Activated naive CD4-positive, alpha-beta T cell treated with anti-CD3 and anti-CD28 coated beads, Interleukin-2, amount 50 U/mL, for 24 hours (primary cell): ENCODE measurements around the gene SLC50A1.

Experiments used
- H3K27ac Mint-ChIP-seq: one replicate; pipeline ENCODE4 v1.8.0; 2021; ENCODE audit warnings: mild to moderate bottlenecking, mixed read lengths
- H3K27me3 Mint-ChIP-seq: one replicate; pipeline ENCODE4 v1.8.0; 2021; ENCODE audit warnings: mixed read lengths
- H3K36me3 Mint-ChIP-seq: one replicate; pipeline ENCODE4 v1.8.0; 2021; ENCODE audit warnings: mixed read lengths
- H3K4me1 Mint-ChIP-seq: one replicate; pipeline ENCODE4 v1.8.0; 2021; ENCODE audit warnings: mixed read lengths
- H3K4me3 Mint-ChIP-seq: one replicate; pipeline ENCODE4 v1.8.0; 2021; ENCODE audit warnings: mild to moderate bottlenecking, mixed read lengths
- H3K9me3 Mint-ChIP-seq: one replicate; pipeline ENCODE4 v1.8.0; 2021; ENCODE audit warnings: mixed read lengths

The SLC50A1 gene

GRCh38 chr1:155179112-155180031, 43.7 kb downstream of the SLC50A1 start:
- Mint-ChIP-seq H3K36me3 (peaks cover 8% of the 10 kb centered on the region), H3K9me3 (no peaks in the 10 kb centered on the region), H3K27me3 (no peaks in the 10 kb centered on the region), H3K27ac (no peak overlapping the region), H3K4me3 (no peak overlapping the region), H3K4me1 (peaks cover 15% of the 10 kb centered on the region)

- no peak overlapping the region for H3K4me3 Mint-ChIP-seq
- H3K36me3 Mint-ChIP-seq: peaks cover 8% of the 10 kb centered on the region
- no peaks in the 10 kb centered on the region for H3K9me3 Mint-ChIP-seq
- H3K4me1 Mint-ChIP-seq: peaks cover 5% of the 10 kb centered on the region
- no peak overlapping the region for H3K27ac Mint-ChIP-seq
- H3K27me3 Mint-ChIP-seq: no peaks in the 10 kb centered on the region
Observed at GRCh38 chr1:155181371-155182051, 45.9 kb downstream of the SLC50A1 start.

GRCh38 chr1:155182052-155182550, 46.4 kb downstream of the SLC50A1 start:
- Mint-ChIP-seq H3K9me3 (no peaks in the 10 kb centered on the region), H3K4me1 (no peaks in the 10 kb centered on the region), H3K27me3 (no peaks in the 10 kb centered on the region), H3K36me3 (peaks cover 8% of the 10 kb centered on the region), H3K4me3 (no peak overlapping the region), H3K27ac (peak overlapping the region; percentile 35)

- Mint-ChIP-seq H3K4me1 (peaks cover 5% of the 10 kb centered on the region), H3K36me3 (peaks cover 7% of the 10 kb centered on the region), H3K9me3 (no peaks in the 10 kb centered on the region), H3K27ac (no peak overlapping the region), H3K4me3 (no peak overlapping the region), H3K27me3 (no peaks in the 10 kb centered on the region)
Observed at GRCh38 chr1:155183775-155184221, 48.1 kb downstream of the SLC50A1 start.

GRCh38 chr1:155184351-155184811, 48.7 kb downstream of the SLC50A1 start:
- Mint-ChIP-seq H3K36me3 (peaks cover 4% of the 10 kb centered on the region), H3K4me1 (peaks cover 5% of the 10 kb centered on the region), H3K27me3 (no peaks in the 10 kb centered on the region), H3K4me3 (no peak overlapping the region), H3K27ac (no peak overlapping the region), H3K9me3 (no peaks in the 10 kb centered on the region)

DNA sequence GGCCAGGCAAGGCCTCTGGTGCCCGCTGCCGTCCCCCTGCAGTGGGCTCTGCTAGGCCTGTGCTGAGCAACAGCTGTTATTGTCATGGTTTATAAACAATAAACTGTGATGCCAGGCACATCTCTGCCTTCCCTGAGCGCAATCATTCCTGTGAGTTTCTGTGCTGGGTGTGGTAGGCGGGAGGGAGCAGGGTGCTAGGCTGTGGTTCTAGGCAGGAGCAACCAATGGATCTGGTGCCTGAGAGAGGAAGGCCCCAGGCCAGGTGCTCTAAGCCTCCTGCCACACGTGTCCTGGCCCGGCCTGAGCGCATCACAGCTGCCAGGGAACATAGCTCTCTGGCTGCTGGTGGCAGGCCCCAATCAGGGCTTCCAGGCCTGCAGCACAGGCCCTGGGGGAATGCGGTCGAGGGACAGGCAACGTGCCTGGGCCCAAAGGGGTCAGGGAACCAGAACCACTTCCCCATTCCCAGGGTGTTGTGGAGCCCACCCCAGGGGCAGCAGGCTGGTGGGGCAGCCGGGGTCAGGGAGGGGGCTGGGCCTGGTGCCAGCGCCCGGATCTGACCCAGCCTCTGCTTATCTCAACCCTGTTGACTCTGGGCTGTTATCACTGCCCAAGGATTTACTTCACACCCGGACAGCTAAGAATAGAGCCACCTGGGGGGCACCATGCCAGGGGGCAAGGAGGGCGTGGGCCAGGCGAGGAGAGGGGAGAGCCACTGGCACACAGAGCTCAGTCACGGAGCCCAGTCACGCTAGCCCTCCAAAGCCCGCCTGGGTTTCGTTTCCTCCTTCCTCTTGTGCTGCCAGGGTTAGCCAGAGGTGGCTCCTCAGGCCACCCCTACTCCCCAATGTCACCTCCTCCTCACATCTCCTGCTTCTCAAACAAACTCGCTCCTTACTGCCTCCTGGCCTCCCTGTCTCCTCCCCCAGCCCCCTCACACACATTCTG, 49.5 kb downstream of the SLC50A1 start:
- H3K9me3 Mint-ChIP-seq: no peaks in the 10 kb centered on the region
- no peak overlapping the region for H3K27ac Mint-ChIP-seq

GRCh38 chr1:155185783-155186066, 50.1 kb downstream of the SLC50A1 start:
- no peak overlapping the region for H3K27ac Mint-ChIP-seq
- H3K4me1 Mint-ChIP-seq: peaks cover 5% of the 10 kb centered on the region
- no peaks in the 10 kb centered on the region for H3K27me3 Mint-ChIP-seq
- H3K4me3 Mint-ChIP-seq: no peak overlapping the region
- peaks cover 4% of the 10 kb centered on the region for H3K36me3 Mint-ChIP-seq
- no peaks in the 10 kb centered on the region for H3K9me3 Mint-ChIP-seq

More for the DNA sequence above, 49.5 kb downstream of the SLC50A1 start:
- Mint-ChIP-seq H3K36me3 (peaks cover 4% of the 10 kb centered on the region), H3K4me1 (peaks cover 5% of the 10 kb centered on the region), H3K27me3 (no peaks in the 10 kb centered on the region), H3K4me3 (no peak overlapping the region)

- no peaks in the 10 kb centered on the region for H3K27me3 Mint-ChIP-seq
- H3K36me3 Mint-ChIP-seq: peaks cover 4% of the 10 kb centered on the region
- H3K27ac Mint-ChIP-seq: no peak overlapping the region
- H3K4me3 Mint-ChIP-seq: no peak overlapping the region
- peaks cover 5% of the 10 kb centered on the region for H3K4me1 Mint-ChIP-seq
- no peaks in the 10 kb centered on the region for H3K9me3 Mint-ChIP-seq
Observed at GRCh38 chr1:155186067-155186793, 50.6 kb downstream of the SLC50A1 start.

DNA sequence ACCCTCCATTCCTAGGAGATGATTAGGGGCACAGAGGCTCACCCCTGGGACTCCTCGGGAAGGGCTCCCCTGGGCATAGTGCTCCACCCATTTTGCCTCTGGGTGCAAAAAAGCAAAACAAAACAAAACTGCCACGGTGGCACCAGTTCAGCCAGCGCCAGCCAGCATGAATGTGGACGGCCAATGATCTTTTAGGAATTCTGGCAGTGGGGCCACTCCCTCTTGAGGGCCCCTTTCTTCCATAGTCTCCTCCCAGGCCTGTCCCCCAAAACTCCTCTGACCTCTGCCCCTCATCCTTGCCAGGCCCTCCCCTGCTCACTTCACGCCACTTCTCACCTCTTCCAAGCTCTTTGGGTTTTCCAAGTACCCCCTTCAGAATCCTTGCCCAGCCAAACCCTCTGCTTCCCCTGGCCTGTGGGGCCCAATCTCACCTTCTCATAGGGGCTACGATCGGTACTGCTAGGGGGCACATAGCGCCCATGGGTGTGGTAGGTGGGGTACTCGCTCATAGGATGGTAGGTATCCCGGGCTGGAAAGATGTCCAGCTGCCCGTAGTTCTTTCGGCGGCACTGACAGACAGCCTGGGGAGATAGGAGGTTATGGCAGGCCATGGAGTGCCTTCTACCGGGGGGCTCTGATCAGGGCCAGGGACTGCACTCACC, 51.3 kb downstream of the SLC50A1 start:
- no peaks in the 10 kb centered on the region for H3K27me3 Mint-ChIP-seq
- H3K4me3 Mint-ChIP-seq: no peak overlapping the region
- peaks cover 7% of the 10 kb centered on the region for H3K4me1 Mint-ChIP-seq
- H3K36me3 Mint-ChIP-seq: peaks cover 4% of the 10 kb centered on the region
- H3K9me3 Mint-ChIP-seq: no peaks in the 10 kb centered on the region
- H3K27ac Mint-ChIP-seq: no peak overlapping the region

GRCh38 chr1:155187456-155187891, 51.8 kb downstream of the SLC50A1 start:
- H3K9me3 Mint-ChIP-seq: no peaks in the 10 kb centered on the region
- H3K36me3 Mint-ChIP-seq: peaks cover 4% of the 10 kb centered on the region
- H3K27ac Mint-ChIP-seq: no peak overlapping the region
- no peaks in the 10 kb centered on the region for H3K27me3 Mint-ChIP-seq
- no peak overlapping the region for H3K4me3 Mint-ChIP-seq
- H3K4me1 Mint-ChIP-seq: peaks cover 12% of the 10 kb centered on the region

- H3K4me3 Mint-ChIP-seq: no peak overlapping the region
- H3K27ac Mint-ChIP-seq: peak overlapping the region; percentile 80
- peaks cover 3% of the 10 kb centered on the region for H3K36me3 Mint-ChIP-seq
- peaks cover 17% of the 10 kb centered on the region for H3K4me1 Mint-ChIP-seq
- no peaks in the 10 kb centered on the region for H3K27me3 Mint-ChIP-seq
- no peaks in the 10 kb centered on the region for H3K9me3 Mint-ChIP-seq
Observed at GRCh38 chr1:155188268-155188667, 52.6 kb downstream of the SLC50A1 start.
